ENCODE results near the gene PPP6R2. TPM values are rescaled to one million over a fixed set of nuclear protein-coding genes. Genes with fewer than 3 reads are reported as not detected.

Gene PPP6R2
- total and polyA plus RNA-seq, 9 of the 15 experiments (the other 6 are each of a cell fraction or from before 2014, with no cell fraction given), result 0.32 to 39.8 (median 21.4) TPM

DNA sequence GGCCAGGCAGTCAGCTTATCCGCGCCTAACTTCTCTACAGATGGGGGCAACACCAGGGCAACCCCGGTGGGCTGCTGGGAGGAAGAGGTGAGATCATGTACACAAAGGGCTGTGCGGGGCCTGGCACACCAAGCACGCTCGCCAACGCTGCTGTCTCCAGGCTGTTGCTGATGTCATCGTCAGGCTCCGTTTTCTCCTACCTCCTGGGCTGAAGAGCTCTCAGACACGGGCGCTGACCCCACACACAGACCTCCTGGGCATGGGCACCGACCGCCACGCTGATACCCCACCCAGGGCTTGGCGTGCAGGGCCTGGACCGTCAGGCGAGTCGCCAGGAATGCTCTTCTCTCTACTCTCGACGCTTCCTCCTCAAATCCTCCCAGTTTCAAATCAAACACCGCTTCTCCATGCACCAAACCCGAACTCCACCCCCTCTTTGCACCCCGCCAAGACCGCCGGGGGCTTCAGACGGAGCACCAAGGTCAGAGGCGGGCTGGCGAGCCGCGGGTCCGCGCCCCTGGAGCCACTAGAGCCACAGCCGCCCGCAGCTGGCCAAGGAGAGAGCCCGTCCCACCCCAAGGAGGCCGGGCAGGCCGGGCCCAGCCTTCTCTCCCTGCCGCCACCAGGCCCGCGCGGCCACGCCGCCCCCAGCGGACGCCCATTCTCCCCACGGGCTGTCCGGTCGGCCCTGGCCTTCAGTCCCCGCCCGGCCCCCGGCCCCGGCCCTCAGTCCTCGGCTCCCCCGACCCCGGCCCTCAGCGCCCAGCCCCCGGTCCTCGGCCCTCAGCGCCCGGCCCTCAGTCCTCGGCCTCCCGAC, 130.9 kb downstream of the PPP6R2 start (continued):
- TF ChIP-seq, protein P1, sequence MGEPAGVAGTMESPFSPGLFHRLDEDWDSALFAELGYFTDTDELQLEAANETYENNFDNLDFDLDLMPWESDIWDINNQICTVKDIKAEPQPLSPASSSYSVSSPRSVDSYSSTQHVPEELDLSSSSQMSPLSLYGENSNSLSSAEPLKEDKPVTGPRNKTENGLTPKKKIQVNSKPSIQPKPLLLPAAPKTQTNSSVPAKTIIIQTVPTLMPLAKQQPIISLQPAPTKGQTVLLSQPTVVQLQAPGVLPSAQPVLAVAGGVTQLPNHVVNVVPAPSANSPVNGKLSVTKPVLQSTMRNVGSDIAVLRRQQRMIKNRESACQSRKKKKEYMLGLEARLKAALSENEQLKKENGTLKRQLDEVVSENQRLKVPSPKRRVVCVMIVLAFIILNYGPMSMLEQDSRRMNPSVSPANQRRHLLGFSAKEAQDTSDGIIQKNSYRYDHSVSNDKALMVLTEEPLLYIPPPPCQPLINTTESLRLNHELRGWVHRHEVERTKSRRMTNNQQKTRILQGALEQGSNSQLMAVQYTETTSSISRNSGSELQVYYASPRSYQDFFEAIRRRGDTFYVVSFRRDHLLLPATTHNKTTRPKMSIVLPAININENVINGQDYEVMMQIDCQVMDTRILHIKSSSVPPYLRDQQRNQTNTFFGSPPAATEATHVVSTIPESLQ (CRISPR knock-in tag; IDR thresholded peaks at IDR 0.05), result no peak
- TF ChIP-seq, protein P2, sequence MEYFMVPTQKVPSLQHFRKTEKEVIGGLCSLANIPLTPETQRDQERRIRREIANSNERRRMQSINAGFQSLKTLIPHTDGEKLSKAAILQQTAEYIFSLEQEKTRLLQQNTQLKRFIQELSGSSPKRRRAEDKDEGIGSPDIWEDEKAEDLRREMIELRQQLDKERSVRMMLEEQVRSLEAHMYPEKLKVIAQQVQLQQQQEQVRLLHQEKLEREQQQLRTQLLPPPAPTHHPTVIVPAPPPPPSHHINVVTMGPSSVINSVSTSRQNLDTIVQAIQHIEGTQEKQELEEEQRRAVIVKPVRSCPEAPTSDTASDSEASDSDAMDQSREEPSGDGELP (CRISPR knock-in tag; IDR thresholded peaks at IDR 0.05; ENCODE audit: borderline replicate concordance), result peak; percentile 41; the same call in 1 of the 2 replicates
- TF ChIP-seq ZFP36 (IDR thresholded peaks at IDR 0.05; ENCODE audit: low read depth, low read length, partially characterized antibody) (peak; percentile 86), BACH1 (tag; IDR thresholded peaks at IDR 0.05) (no peak), HBP1 (CRISPR knock-in tag; IDR thresholded peaks at IDR 0.05) (no peak), POLR2G (IDR thresholded peaks at IDR 0.05; ENCODE audit: low read depth, low read length) (0 out of 2 replicates have a peak, but pooled peaks have one; percentile 29), SRSF9 (IDR thresholded peaks at IDR 0.05; ENCODE audit: borderline replicate concordance, low read depth, low read length) (no peak), ZNF217 (CRISPR knock-in tag; IDR thresholded peaks at IDR 0.05) (no peak), PTTG1 (tag; IDR thresholded peaks at IDR 0.05; ENCODE audit: low read depth) (no peak), MTA1 (IDR thresholded peaks at IDR 0.05; ENCODE audit: borderline replicate concordance) (no peak), ZFX (CRISPR knock-in tag; IDR thresholded peaks at IDR 0.05) (peak; percentile 33)
